Spleen (tissue), 7 donors: Measurements from ENCODE around the gene SLC10A6.

Source experiments
- CTCF ChIP-seq, 11 experiments: fragments of 200-600 bp in 7 of 11; fragments of 450-650 bp in 4 of 11; sonication (generic) in 4 of 11; IDR thresholded peaks in 8 of 11; conservative IDR thresholded peaks in 3 of 11; 1 replicate in 7 of 11; 2 replicates in 4 of 11; pipeline versions ENCODE4 v1.4.0 to v1.8.0; 2016 to 2021; ENCODE audit warnings: antibody characterized with exemption in 11 of 11, inconsistent platforms in 4 of 11, mild to moderate bottlenecking in 1 of 11
- POLR2A ChIP-seq, 3 donors: fragments of 450-650 bp; IDR thresholded peaks; one replicate each; pipeline ENCODE4 v1.5.1; 2017; ENCODE audit warnings: antibody characterized with exemption in 3 of 3, mild to moderate bottlenecking in 1 of 3
- POLR2AphosphoS5 ChIP-seq, 3 donors: sonication (generic); formaldehyde crosslinking; IDR thresholded peaks; one replicate each; pipeline ENCODE4 v1.5.1; 2017; ENCODE audit warnings: antibody characterized with exemption in 3 of 3
- donor health status: DM: no; HTN: no; CAD: no; lungs with moderate emphysema.
- donor health status: DM: no; HTN: no; CAD: no.
- donor health status: DM: no; HTN: no; CAD: no.

GRCh38 chr4:86810847-86811246 lies 38.3 kb downstream of the SLC10A6 start:
- TF ChIP-seq CTCF (IDR thresholded peaks at IDR 0.05 in 8 of 11, conservative IDR thresholded peaks at IDR 0.05 in 3 of 11) (no peak), POLR2A (IDR thresholded peaks at IDR 0.05) (no peak), POLR2AphosphoS5 (IDR thresholded peaks at IDR 0.05) (no peak)
